Keratinocyte (primary cell): ENCODE data around the gene RETREG3.

Source experiments
- EZH2 ChIP-seq: IDR thresholded peaks from one replicate; pipeline ENCODE4 v1.6.1; 2012; ENCODE audit warnings: inconsistent platforms, mild to moderate bottlenecking, low read length, moderate library complexity
- TF ChIP-seq, protein P1 (sequence below), 3 experiments: IDR thresholded peaks in 1 of 3; conservative IDR thresholded peaks in 1 of 3; optimal IDR thresholded peaks in 1 of 3; 2 replicates in 2 of 3; 3 replicates in 1 of 3; pipeline versions ENCODE3 to v1.5.1; 2011; ENCODE audit warnings: low read length in 3 of 3, mild to moderate bottlenecking in 3 of 3, moderate library complexity in 2 of 3, control low read depth in 1 of 3, inconsistent platforms in 1 of 3; ENCODE audit not compliant: insufficient read depth in 2 of 3; ENCODE audit errors: extremely low read depth in 1 of 3

DNA sequence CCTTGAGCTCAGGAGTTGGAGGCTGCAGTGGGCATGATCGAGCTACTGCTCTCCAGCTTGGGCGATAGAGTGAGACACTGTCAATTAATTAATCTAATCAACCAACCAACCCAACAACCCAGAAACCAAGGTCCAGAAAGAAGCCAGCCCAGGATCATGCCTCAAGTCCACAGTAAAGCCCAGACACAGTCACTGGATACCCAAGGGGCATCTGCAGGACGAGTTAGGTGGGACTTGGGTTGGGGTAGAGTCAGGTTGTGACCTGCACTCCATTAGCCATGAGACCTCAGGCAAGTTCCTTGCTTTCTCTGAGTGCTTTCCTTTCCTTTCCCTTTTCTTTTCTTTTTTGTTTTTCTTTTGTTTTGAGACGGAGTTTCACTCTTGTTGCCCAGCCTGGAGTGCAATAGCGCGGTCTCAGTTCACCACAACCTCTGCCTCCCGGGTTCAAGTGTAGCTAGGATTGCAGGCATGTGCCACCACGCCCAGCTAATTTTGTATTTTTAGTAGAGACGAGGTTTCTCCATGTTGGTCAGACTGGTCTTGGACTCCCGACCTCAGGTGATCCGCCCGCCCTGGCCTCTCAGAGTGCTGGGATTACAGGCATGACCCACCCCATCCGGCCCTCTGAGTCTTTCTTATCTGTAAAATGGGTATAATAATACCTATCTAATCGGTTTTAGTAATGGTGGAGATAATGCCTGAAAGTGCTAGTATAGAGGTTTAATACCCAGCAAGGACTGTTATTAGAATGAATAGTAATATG, 60.0 kb downstream of the RETREG3 start:
- TF ChIP-seq, protein P1, sequence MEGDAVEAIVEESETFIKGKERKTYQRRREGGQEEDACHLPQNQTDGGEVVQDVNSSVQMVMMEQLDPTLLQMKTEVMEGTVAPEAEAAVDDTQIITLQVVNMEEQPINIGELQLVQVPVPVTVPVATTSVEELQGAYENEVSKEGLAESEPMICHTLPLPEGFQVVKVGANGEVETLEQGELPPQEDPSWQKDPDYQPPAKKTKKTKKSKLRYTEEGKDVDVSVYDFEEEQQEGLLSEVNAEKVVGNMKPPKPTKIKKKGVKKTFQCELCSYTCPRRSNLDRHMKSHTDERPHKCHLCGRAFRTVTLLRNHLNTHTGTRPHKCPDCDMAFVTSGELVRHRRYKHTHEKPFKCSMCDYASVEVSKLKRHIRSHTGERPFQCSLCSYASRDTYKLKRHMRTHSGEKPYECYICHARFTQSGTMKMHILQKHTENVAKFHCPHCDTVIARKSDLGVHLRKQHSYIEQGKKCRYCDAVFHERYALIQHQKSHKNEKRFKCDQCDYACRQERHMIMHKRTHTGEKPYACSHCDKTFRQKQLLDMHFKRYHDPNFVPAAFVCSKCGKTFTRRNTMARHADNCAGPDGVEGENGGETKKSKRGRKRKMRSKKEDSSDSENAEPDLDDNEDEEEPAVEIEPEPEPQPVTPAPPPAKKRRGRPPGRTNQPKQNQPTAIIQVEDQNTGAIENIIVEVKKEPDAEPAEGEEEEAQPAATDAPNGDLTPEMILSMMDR (optimal IDR thresholded peaks at IDR 0.05 in 1 of 3, IDR thresholded peaks at IDR 0.05 in 1 of 3, conservative IDR thresholded peaks at IDR 0.05 in 1 of 3; ENCODE audit: extremely low read depth in 1 of 3, insufficient read depth in 2 of 3, low read length in 3 of 3), result no peak
- no peak for TF ChIP-seq EZH2
